K562 (cell line): Measurements from ENCODE around the gene TTC13.

Source experiments
- CBX5 ChIP-seq: IDR thresholded peaks from 2 replicates; pipeline ENCODE4 v1.6.1; 2014; ENCODE audit warnings: low read depth, borderline replicate concordance
- CEBPB ChIP-seq: fragments of 450-650 bp; IDR thresholded peaks from 2 replicates; pipeline ENCODE4 v1.6.1; 2016; ENCODE audit warnings: missing genetic modification characterization, missing compliant biosample characterization
- JUND ChIP-seq, 2 experiments: IDR thresholded peaks; 2 replicates in 1 of 2; 3 replicates in 1 of 2; pipeline ENCODE4 v1.6.1; 2011; ENCODE audit warnings: borderline replicate concordance in 2 of 2, low read depth in 2 of 2, low read length in 2 of 2, improper control_type of control experiment in 1 of 2, missing biosample characterization in 1 of 2, missing genetic modification characterization in 1 of 2, missing genetic modification reagents in 1 of 2
- NBN ChIP-seq: fragments of 450-650 bp; IDR thresholded peaks from 2 replicates; pipeline ENCODE4 v1.6.1; 2016; ENCODE audit warnings: low read depth, mild to moderate bottlenecking
- PKNOX1 ChIP-seq: fragments of 450-650 bp; IDR thresholded peaks from 2 replicates; pipeline ENCODE4 v1.6.1; 2016
- POLR2AphosphoS2 ChIP-seq: IDR thresholded peaks from 2 replicates; pipeline ENCODE4 v1.6.1; 2012; ENCODE audit warnings: low read length, improper control_type of control experiment
- PYGO2 ChIP-seq: fragments of 450-650 bp; IDR thresholded peaks from 2 replicates; pipeline ENCODE4 v1.6.1; 2016; ENCODE audit warnings: mild to moderate bottlenecking, missing genetic modification characterization, moderate library complexity, missing compliant biosample characterization
- STAG1 ChIP-seq: sonication (generic); formaldehyde crosslinking; IDR thresholded peaks from 2 replicates; pipeline ENCODE4 v1.5.0; 2020; ENCODE audit warnings: missing genetic modification reagents, borderline replicate concordance
- TF ChIP-seq, protein P1 (sequence below), 2 experiments: fragments of 450-650 bp; conservative IDR thresholded peaks; 2 replicates each; pipeline ENCODE4 v1.6.1; 2017; ENCODE audit warnings: mild to moderate bottlenecking in 2 of 2, moderate library complexity in 2 of 2
- TF ChIP-seq, protein P2 (sequence below): fragments of 250-450 bp; sonication (Bioruptor Pico); IDR thresholded peaks from 2 replicates; pipeline ENCODE4 v1.8.0; 2022; ENCODE audit warnings: moderate library complexity, mild to moderate bottlenecking, inconsistent platforms

DNA sequence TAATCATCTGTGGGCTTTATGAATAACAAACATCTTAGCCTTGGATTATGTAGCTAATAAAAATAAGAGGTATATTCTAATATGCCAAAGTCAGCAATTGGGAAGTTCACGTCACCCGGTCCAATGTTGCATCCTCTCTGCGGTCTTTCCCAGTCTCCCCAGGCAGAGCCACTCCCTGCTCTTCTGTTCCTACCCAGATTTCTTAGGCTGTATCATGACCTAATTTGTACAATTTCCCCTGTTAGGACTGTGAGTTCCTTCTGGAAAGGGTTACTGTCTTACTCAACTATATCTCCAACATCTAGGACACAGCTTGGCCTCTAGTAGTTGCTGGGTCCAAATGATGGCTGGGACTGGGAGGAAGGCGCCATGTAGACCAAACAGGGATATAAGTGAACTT is 80.5 kb downstream of the TTC13 start:
- TF ChIP-seq PKNOX1: no peak
- no peak for TF ChIP-seq POLR2AphosphoS2
- no peak for TF ChIP-seq PYGO2
- TF ChIP-seq CBX5: no peak
- no peak for TF ChIP-seq CEBPB (tag)
- TF ChIP-seq NBN: no peak
- no peak for TF ChIP-seq STAG1 (CRISPR knock-in tag)
- TF ChIP-seq, protein P1, sequence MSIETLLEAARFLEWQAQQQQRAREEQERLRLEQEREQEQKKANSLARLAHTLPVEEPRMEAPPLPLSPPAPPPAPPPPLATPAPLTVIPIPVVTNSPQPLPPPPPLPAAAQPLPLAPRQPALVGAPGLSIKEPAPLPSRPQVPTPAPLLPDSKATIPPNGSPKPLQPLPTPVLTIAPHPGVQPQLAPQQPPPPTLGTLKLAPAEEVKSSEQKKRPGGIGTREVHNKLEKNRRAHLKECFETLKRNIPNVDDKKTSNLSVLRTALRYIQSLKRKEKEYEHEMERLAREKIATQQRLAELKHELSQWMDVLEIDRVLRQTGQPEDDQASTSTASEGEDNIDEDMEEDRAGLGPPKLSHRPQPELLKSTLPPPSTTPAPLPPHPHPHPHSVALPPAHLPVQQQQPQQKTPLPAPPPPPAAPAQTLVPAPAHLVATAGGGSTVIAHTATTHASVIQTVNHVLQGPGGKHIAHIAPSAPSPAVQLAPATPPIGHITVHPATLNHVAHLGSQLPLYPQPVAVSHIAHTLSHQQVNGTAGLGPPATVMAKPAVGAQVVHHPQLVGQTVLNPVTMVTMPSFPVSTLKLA (conservative IDR thresholded peaks at IDR 0.05): no peak
- no peak for TF ChIP-seq JUND (IDR thresholded peaks at IDR 0.05; ENCODE audit: borderline replicate concordance, low read depth, low read length)
- no peak for TF ChIP-seq JUND (tag; IDR thresholded peaks at IDR 0.05; ENCODE audit: borderline replicate concordance, low read depth, low read length)
- TF ChIP-seq, protein P2, sequence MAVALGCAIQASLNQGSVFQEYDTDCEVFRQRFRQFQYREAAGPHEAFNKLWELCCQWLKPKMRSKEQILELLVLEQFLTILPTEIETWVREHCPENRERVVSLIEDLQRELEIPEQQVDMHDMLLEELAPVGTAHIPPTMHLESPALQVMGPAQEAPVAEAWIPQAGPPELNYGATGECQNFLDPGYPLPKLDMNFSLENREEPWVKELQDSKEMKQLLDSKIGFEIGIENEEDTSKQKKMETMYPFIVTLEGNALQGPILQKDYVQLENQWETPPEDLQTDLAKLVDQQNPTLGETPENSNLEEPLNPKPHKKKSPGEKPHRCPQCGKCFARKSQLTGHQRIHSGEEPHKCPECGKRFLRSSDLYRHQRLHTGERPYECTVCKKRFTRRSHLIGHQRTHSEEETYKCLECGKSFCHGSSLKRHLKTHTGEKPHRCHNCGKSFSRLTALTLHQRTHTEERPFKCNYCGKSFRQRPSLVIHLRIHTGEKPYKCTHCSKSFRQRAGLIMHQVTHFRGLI (CRISPR knock-in tag): no peak
